GM23338 (cell line): ENCODE measurements around the gene SLC39A11. TPM values are rescaled to one million over a fixed set of nuclear protein-coding genes. Genes with fewer than 3 reads are reported as not detected.

ENCODE experiments used
- ATAC-seq: fragments of 200-7000 bp; cut with Tn5 transposase; 3 replicates; pipeline ENCODE4 v1.9.1; 2020
- DNase-seq: peaks from one replicate; pipeline ENCODE4 v3.0.0-alpha.2; 2015; ENCODE audit warnings: low spot score
- H2AFZ ChIP-seq: fragments of 200-600 bp; sonication (generic); 2 replicates; pipeline ENCODE4 v1.8.0; 2016; ENCODE audit warnings: antibody characterized with exemption, mild to moderate bottlenecking, moderate library complexity
- H3F3A ChIP-seq: fragments of 200-600 bp; sonication (generic); replicated peaks from 2 replicates; pipeline ENCODE4 v1.8.0; 2017; ENCODE audit warnings: antibody characterized with exemption, mixed run types, low read depth
- H3K27ac ChIP-seq: fragments of 200-600 bp; sonication (generic); 2 replicates; pipeline ENCODE4 v1.6.1; 2016; ENCODE audit warnings: low read depth
- H3K27me3 ChIP-seq: fragments of 200-600 bp; sonication (generic); 2 replicates; pipeline ENCODE4 v1.8.0; 2016; ENCODE audit warnings: mild to moderate bottlenecking, mixed run types, moderate library complexity; ENCODE audit not compliant: insufficient read depth
- H3K36me3 ChIP-seq: fragments of 200-600 bp; sonication (generic); 2 replicates; pipeline ENCODE4 v1.8.0; 2016; ENCODE audit warnings: mild to moderate bottlenecking; ENCODE audit not compliant: insufficient read depth
- H3K4me1 ChIP-seq: fragments of 200-600 bp; sonication (generic); 2 replicates; pipeline ENCODE4 v1.8.0; 2016; ENCODE audit warnings: mild to moderate bottlenecking, moderate library complexity; ENCODE audit not compliant: insufficient read depth
- H3K4me2 ChIP-seq: fragments of 200-600 bp; sonication (generic); 2 replicates; pipeline ENCODE4 v1.7.1; 2017; ENCODE audit warnings: mixed run types
- H3K4me3 ChIP-seq: fragments of 200-600 bp; sonication (generic); 2 replicates; pipeline ENCODE4 v1.6.1; 2016; ENCODE audit warnings: mixed run types
- H3K79me2 ChIP-seq: fragments of 200-600 bp; sonication (generic); replicated peaks from 2 replicates; pipeline ENCODE4 v1.8.0; 2017; ENCODE audit warnings: mild to moderate bottlenecking; ENCODE audit not compliant: insufficient read depth
- H3K9me2 ChIP-seq: fragments of 200-600 bp; sonication (generic); 2 replicates; pipeline ENCODE4 v1.8.0; 2017; ENCODE audit not compliant: insufficient read depth
- H4K20me1 ChIP-seq: fragments of 200-600 bp; sonication (generic); replicated peaks from 2 replicates; pipeline ENCODE4 v1.8.0; 2017; ENCODE audit warnings: mild to moderate bottlenecking; ENCODE audit not compliant: insufficient read depth
- H3K27ac Mint-ChIP-seq: 2 replicates; pipeline ENCODE4 v1.8.0; 2020; ENCODE audit warnings: inconsistent platforms, mild to moderate bottlenecking, moderate library complexity, mixed read lengths
- H3K27me3 Mint-ChIP-seq: 3 replicates; pipeline ENCODE4 v1.8.0; 2022; ENCODE audit warnings: low read depth, mild to moderate bottlenecking, moderate library complexity, mixed read lengths, inconsistent platforms; ENCODE audit not compliant: insufficient read depth, poor library complexity
- H3K36me3 Mint-ChIP-seq: 3 replicates; pipeline ENCODE4 v1.8.0; 2021; ENCODE audit warnings: low read depth, mild to moderate bottlenecking, inconsistent platforms, moderate library complexity, mixed read lengths
- H3K4me1 Mint-ChIP-seq: 3 replicates; pipeline ENCODE4 v1.8.0; 2020; ENCODE audit warnings: mild to moderate bottlenecking, inconsistent platforms, mixed read lengths
- H3K4me3 Mint-ChIP-seq: 3 replicates; pipeline ENCODE4 v1.8.0; 2021; ENCODE audit warnings: moderate library complexity, mild to moderate bottlenecking, inconsistent platforms, mixed read lengths
- H3K9me3 Mint-ChIP-seq: 3 replicates; pipeline ENCODE4 v1.8.0; 2020; ENCODE audit warnings: moderate library complexity, mild to moderate bottlenecking, inconsistent platforms, mixed read lengths
- CREB1 ChIP-seq: fragments of 250-450 bp; sonication (Bioruptor Pico); IDR thresholded peaks from 2 replicates; pipeline ENCODE4 v1.5.0; 2020; ENCODE audit warnings: low read depth, mild to moderate bottlenecking, moderate library complexity
- CTCF ChIP-seq, 2 experiments: fragments of 200-600 bp in 1 of 2; sonication (generic) in 1 of 2; conservative IDR thresholded peaks; 2 replicates each; pipeline versions ENCODE4 v1.5.1 to v1.6.1; 2016 to 2017; ENCODE audit warnings: antibody characterized with exemption in 2 of 2, low read depth in 2 of 2, mild to moderate bottlenecking in 2 of 2, moderate library complexity in 1 of 2
- ETS1 ChIP-seq: IDR thresholded peaks from 2 replicates; pipeline ENCODE4 v1.6.1; 2016; ENCODE audit warnings: antibody characterized with exemption
- EZH2 ChIP-seq: fragments of 200-600 bp; sonication (generic); IDR thresholded peaks from one replicate; pipeline ENCODE4 v1.8.0; 2017; ENCODE audit warnings: antibody characterized with exemption, mild to moderate bottlenecking, low read depth; ENCODE audit not compliant: unreplicated experiment
- EZH2phosphoT487 ChIP-seq: fragments of 200-600 bp; sonication (generic); IDR thresholded peaks from one replicate; pipeline ENCODE4 v1.8.1; 2018; ENCODE audit warnings: antibody characterized with exemption; ENCODE audit not compliant: unreplicated experiment
- JUNB ChIP-seq: IDR thresholded peaks from one replicate; pipeline ENCODE4 v1.6.1; 2016; ENCODE audit warnings: antibody characterized with exemption; ENCODE audit not compliant: unreplicated experiment
- NANOG ChIP-seq: IDR thresholded peaks from 2 replicates; pipeline ENCODE4 v1.6.1; 2016; ENCODE audit warnings: antibody characterized with exemption, borderline replicate concordance
- POLR2AphosphoS5 ChIP-seq: IDR thresholded peaks from 2 replicates; pipeline ENCODE4 v1.6.1; 2016; ENCODE audit warnings: antibody characterized with exemption, low read depth
- REST ChIP-seq: IDR thresholded peaks from one replicate; pipeline ENCODE4 v1.6.1; 2018; ENCODE audit warnings: antibody characterized with exemption; ENCODE audit not compliant: unreplicated experiment
- STAT1 ChIP-seq: IDR thresholded peaks from one replicate; pipeline ENCODE4 v1.6.1; 2016; ENCODE audit warnings: antibody characterized with exemption; ENCODE audit not compliant: unreplicated experiment
- ZNF114 ChIP-seq: fragments of 250-450 bp; sonication (Bioruptor Pico); IDR thresholded peaks from 2 replicates; pipeline ENCODE4 v1.5.0; 2020; ENCODE audit warnings: mild to moderate bottlenecking, moderate library complexity
- ZNF331 ChIP-seq: fragments of 250-450 bp; sonication (Bioruptor Pico); IDR thresholded peaks from 2 replicates; pipeline ENCODE4 v1.5.0; 2020; ENCODE audit warnings: low read depth, mild to moderate bottlenecking, moderate library complexity
- ZNF462 ChIP-seq: fragments of 250-450 bp; sonication (Bioruptor Pico); IDR thresholded peaks from 2 replicates; pipeline ENCODE4 v1.5.0; 2020; ENCODE audit warnings: mild to moderate bottlenecking, moderate library complexity
- polyA plus RNA-seq: library from polyadenylated mRNA; unstranded; fragments of >200 nt; fragmentation: Nextera tagmentation; extraction: Ambion mirVana; gene quantifications from 2 replicates; pipeline ENCODE4 v1.2.1, GENCODE V29; 2016
- total RNA-seq: library from RNA; depleted of rRNA; stranded (reverse); fragments of >200 nt; shearing (Covaris generic); gene quantifications from 2 replicates; pipeline ENCODE4 v1.2.3, GENCODE V29; 2014

The SLC39A11 gene
- total and polyA plus RNA-seq, 2 experiments from 2014 or later = 10.8 to 18.1 TPM

GRCh38 chr17:72995008-72995656 lies 97.4 kb downstream of the SLC39A11 start:
- Mint-ChIP-seq H3K4me1 (no peaks in the 10 kb centered on the region), H3K9me3 (peaks cover 19% of the 10 kb centered on the region), H3K27ac (no peak overlapping the region), H3K27me3 (no peaks in the 10 kb centered on the region), H3K4me3 (no peak overlapping the region), H3K36me3 (peaks cover 16% of the 10 kb centered on the region)
- Histone ChIP-seq H3F3A (no peaks in the 10 kb centered on the region), H3K27me3 (no peaks in the 10 kb centered on the region), H3K36me3 (no peaks in the 10 kb centered on the region), H4K20me1 (no peaks in the 10 kb centered on the region), H3K9me2 (0 out of 2 replicates have a peak, but pooled peaks cover 12% of the 10 kb centered on the region), H3K4me3 (no peak overlapping the region), H3K4me1 (no peaks in the 10 kb centered on the region), H3K79me2 (no peaks in the 10 kb centered on the region), H3K4me2 (no peak overlapping the region), H3K27ac (no peak overlapping the region), H2AFZ (no peak overlapping the region)
- no peak for ATAC-seq
- no peak for DNase-seq
- no peak for TF ChIP-seq ZNF331 (CRISPR knock-in tag)
- no peak for TF ChIP-seq EZH2
- TF ChIP-seq JUNB = no peak
- TF ChIP-seq STAT1 = no peak
- TF ChIP-seq POLR2AphosphoS5 = no peak
- TF ChIP-seq ETS1 = no peak
- TF ChIP-seq EZH2phosphoT487 = no peak
- TF ChIP-seq CREB1 (CRISPR knock-in tag) = no peak
- TF ChIP-seq REST = no peak
- TF ChIP-seq CTCF (conservative IDR thresholded peaks at IDR 0.05; ENCODE audit: low read depth in 2 of 2) = no peak
- TF ChIP-seq ZNF462 (CRISPR knock-in tag) = no peak
- no peak for TF ChIP-seq NANOG
- no peak for TF ChIP-seq ZNF114 (CRISPR knock-in tag)
